Uterus (tissue), 2 donors: ENCODE results near the gene NXPH1.

ENCODE experiments used
- CTCF ChIP-seq, 4 experiments: fragments of 200-600 bp in 2 of 4; fragments of 450-650 bp in 2 of 4; sonication (generic) in 2 of 4; IDR thresholded peaks; one replicate each; pipeline ENCODE4 v1.5.1; 2016 to 2019; ENCODE audit warnings: antibody characterized with exemption in 4 of 4, mild to moderate bottlenecking in 2 of 4, moderate library complexity in 1 of 4
- POLR2A ChIP-seq, 2 donors: fragments of 450-650 bp; IDR thresholded peaks; one replicate each; pipeline ENCODE4 v1.6.1; 2016; ENCODE audit warnings: antibody characterized with exemption in 2 of 2, mild to moderate bottlenecking in 1 of 2, moderate library complexity in 1 of 2

GRCh38 chr7:8490391-8491045, 57.1 kb downstream of the NXPH1 start:
- TF ChIP-seq CTCF (IDR thresholded peaks at IDR 0.05), result no peak
- no peak for TF ChIP-seq POLR2A (IDR thresholded peaks at IDR 0.05)
